ENCODE data around the gene WHRN.

- TF ChIP-seq POLR2A (IDR thresholded peaks at IDR 0.05), result no peak
- no peak for TF ChIP-seq CTCF (IDR thresholded peaks at IDR 0.05)
Observed at GRCh38 chr9:114454652-114455051, 50.6 kb downstream of the WHRN start.
